ENCODE data around the gene TCHP.

DNA sequence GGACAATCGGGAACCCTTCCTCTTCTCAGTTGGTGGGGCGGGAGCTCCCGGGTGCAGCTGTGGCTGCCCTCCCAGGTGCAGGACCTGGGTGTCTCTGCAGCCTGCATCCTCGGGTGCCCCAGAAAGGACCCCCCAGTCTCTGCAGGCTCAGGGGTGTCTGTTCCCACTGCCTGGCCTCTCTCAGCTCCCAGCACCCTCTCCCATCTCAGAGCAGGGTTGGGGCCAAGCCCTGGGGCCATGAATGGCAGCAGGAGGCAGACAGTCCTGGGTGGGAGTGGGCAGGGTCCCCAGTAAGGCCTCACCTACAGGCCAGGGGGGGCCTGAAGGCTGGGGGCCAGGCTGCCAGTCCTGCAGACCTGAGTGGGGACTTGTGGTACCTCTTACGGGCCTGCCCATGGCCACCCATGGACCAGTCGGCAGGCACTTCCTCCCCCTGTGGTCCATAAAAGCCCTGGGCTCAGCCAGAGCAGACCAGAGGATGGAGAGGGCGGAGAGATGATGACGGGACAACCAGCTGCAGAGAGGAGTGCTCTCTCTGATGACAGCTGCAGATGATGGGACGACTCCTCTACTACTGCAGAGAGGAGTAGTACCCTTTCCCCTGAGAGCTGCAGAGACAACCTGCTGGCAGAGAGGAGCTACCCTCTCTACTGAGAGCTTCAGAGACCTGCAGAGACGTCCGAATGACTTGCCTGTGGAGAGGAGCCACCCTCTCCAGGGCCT is 26.6 kb downstream of the TCHP start:
- TF ChIP-seq POLR2A (IDR thresholded peaks at IDR 0.05) (no peak), POLR2AphosphoS5 (IDR thresholded peaks at IDR 0.05) (no peak)
- TF ChIP-seq, protein P1, sequence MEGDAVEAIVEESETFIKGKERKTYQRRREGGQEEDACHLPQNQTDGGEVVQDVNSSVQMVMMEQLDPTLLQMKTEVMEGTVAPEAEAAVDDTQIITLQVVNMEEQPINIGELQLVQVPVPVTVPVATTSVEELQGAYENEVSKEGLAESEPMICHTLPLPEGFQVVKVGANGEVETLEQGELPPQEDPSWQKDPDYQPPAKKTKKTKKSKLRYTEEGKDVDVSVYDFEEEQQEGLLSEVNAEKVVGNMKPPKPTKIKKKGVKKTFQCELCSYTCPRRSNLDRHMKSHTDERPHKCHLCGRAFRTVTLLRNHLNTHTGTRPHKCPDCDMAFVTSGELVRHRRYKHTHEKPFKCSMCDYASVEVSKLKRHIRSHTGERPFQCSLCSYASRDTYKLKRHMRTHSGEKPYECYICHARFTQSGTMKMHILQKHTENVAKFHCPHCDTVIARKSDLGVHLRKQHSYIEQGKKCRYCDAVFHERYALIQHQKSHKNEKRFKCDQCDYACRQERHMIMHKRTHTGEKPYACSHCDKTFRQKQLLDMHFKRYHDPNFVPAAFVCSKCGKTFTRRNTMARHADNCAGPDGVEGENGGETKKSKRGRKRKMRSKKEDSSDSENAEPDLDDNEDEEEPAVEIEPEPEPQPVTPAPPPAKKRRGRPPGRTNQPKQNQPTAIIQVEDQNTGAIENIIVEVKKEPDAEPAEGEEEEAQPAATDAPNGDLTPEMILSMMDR (IDR thresholded peaks at IDR 0.05): no peak
